RPMI8226 (cell line): ENCODE measurements around the gene IL15.
"Not testable (repeated sequence)": the region's sequence is repeated elsewhere in the genome, so short reads cannot be mapped to it uniquely, and the experiment has no call there.

Experiments used
- DNase-seq: peaks from one replicate; pipeline ENCODE4 v3.0.0-alpha.2; 2015

IL15 gene

DNA sequence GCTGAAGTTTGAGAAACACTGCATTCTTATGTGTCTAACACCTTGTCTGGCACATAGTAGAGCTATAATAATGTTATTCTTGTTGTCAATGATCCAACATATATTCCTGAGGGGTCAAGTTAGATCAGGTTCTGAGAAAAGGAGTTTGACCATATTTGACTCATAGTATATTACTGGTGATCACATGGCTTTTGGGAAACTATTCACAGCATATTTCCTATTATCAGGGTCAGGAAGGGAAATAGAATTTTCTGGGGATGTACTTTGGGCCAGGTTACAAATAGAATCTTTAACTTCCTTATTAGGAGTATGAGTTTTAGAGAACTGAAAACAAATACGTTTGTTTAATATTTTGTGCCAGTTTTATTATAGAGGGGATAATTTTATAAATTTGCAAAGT lies 11.6 kb downstream of the IL15 start:
- DNase-seq: no peak

DNA sequence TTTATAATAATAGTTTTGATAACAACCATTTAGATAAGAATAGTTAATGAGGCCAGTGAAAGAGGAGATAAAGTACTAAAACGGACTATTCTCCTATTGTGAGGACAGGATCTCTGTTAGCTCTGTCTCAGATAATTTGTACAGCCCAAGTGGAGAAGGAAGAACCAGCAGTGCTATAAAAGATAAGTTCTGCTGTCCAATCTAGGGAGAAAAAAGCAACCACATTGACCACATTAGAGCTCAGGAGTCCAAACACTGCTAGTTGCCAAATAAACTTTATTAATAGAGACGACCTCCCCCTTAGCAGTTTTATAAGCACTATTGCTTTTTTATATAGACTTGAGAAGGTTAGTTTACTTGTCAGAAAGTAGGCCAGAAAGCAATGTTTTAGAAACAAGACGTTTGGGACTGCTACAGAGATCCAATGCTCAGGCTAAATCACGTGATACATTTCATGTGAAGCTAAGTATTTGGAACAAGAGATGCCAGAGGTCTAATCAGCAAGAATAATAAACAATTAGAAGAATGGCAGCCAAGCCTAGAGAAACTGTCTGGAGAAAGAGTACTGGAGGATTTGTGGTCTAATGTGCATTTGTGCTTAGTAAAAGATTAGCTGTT lies 15.9 kb downstream of the IL15 start:
- no peak for DNase-seq

DNA sequence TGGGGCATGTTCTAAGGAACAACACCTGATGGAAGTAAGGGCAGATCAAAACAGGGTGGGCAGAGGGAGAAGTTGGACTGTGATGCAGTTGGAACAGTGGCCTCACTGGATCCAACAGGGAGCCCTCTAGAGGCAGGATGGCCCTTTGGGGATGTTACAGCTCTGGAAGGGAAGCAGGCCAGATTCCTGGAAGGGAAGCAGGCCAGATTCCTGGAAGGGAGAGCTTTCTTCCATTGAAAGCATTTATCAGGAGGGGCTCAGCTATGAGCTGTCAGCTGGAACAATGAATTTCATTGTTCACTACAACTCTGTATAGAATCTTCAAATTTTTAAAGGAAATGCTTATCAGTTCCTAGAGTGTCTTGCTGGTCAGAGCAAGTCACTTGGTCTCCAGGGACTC lies 17.7 kb downstream of the IL15 start:
- DNase-seq: no peak

DNA sequence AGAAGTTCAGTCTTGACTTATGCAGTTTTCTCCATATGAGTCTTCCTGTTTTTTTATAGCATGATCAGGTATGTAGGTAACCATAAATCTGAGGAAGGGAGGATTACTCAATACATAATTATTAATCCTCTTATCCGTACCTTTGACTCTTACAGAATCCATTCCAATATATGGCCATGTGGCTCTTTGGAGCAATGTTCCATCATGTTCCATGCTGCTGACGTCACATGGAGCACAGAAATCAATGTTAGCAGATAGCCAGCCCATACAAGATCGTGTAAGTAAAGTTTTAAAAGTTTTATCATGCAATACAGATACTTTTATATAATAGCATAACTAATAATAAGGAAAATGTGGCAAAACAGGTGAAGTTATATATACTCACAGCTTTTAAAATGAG lies 19.6 kb downstream of the IL15 start:
- no peak for DNase-seq

DNA sequence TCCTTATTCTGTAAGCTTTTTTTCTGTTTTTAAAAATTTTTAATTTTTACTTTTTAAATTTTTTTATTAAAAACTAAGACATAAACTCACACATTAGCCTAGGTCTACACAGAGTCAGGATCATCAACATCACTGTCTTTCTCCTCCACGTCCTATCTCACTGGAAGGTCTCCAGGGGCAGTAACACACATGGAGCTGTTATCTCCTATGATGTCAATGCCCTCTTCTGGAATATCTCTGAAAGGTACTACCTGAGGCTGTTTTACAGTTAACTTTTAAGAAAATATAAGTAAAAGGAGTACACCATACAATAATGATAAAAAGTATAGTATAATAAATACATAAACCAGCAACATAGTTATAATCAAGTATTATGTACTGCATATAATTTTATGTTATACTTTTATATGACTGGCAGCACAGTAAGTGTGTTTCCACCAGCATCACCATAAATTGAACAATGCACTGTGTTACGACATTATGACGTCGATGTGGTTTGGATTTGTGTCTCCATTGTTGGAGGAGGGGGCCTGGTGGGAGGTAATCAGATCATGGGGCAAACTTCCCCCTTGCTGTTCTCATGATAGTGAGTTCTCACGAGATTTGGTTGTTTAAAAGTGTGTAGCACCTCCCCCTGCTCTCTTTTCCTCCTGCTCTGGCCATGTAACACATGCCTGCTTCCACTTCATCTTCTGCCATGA lies 21.3 kb downstream of the IL15 start:
- no peak for DNase-seq

DNA sequence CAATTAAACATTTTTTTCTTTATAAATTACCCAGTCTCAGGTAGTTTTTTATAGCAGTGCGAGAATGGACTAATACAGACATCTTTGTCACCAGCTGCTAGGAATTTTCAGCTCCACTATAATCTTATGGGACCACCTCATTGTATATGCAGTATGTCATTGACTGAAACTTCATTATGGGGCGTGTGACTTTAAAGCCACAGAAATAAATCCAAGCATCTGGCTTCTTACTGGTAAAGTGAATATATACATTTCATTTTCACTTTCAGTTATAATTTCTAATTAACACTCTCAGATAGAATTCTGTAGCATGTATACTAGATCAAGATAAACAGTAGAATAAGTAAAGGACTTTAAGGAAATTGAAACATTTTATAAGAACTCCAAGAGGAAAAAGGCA lies 21.9 kb downstream of the IL15 start:
- DNase-seq: no peak

DNA sequence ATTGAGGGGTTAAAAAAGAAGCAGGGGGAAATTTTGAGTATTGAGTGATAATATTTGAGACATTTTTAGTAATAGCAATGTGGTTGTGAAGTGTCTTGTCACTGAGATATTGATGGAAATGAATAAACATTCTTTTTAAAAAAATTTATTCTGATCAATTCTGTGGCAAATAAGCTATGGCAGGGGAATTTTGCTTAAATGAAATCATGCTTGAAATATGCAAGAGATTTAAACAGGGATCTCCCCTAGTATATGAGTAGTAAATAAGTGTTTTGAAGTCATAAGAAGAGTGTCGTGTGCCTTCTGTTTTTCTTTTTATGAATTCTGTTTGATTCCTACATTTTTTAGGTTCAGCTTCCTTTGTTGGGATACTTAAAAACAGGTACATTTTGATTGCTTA lies 23.2 kb downstream of the IL15 start:
- DNase-seq: no peak

DNA sequence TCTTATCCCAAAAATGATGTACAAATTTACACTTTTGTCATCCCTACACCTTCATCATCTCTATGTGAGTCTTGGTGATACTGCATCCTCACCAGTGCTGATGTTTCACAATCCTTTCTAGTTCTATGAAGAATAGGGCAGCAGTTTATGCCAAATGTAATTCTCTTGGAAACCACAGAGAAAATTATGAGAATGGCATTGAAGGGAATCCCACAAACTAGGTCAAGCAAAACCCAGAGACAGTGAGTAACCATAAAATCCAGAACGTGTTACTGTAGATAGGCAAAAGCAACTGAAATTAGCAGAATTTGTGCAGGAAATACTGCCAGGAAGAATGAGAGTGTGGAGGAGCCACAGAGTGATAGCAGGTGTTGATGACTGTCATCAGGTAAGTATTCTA lies 24.5 kb downstream of the IL15 start:
- DNase-seq: no peak

DNA sequence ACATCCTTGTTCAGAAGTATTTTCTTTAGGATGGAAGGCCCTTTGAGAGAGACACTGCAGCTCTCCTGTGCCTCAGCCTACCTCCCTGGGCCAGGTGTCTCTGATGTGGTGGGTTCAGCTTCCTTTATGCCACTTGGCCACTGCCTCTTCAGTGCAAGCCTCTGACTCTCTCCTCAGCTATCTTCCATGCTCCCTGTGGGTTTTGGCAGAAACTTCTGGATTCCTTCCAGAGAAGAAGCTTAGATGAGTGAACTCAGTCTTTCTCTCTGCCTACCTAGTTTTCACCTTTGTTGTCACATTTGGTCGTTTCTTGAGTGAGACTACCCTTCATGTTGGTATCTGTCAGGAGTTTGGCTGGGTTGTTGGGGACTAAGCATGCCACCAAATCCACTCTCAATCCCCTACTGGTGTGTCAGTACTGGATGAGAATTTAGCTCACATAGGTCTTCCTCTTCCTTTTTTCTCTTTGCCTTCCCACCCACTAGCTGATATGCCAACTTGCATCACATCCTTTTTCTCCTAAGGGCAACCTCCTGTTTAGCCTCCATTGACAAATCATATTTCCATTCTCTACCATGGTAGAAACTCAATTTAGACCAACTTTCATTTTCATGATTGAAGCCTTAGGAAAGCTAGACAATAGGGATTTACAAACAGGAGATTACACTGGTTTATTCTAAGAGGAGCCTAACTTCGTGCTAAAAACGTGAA lies 32.0 kb downstream of the IL15 start:
- DNase-seq: no peak

DNA sequence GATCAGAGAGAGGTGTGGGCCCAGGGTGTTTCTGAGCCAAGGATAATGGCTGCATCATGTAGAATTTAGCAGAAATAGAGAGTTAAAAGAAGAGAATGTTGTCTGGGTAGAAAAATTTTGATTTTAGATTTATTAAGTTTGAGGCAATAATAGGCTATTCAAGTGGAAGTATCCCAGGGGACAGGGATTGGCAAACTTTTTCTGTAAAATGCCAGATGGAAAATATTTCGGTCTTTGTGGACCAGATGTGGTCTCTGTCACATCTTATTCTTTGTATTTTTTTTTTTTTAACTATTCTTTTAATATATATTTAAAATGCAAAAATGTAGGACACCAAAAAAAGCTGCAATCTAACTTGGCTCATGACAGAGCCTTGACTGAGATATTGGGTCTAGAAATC lies 33.1 kb downstream of the IL15 start:
- DNase-seq: no peak

DNA sequence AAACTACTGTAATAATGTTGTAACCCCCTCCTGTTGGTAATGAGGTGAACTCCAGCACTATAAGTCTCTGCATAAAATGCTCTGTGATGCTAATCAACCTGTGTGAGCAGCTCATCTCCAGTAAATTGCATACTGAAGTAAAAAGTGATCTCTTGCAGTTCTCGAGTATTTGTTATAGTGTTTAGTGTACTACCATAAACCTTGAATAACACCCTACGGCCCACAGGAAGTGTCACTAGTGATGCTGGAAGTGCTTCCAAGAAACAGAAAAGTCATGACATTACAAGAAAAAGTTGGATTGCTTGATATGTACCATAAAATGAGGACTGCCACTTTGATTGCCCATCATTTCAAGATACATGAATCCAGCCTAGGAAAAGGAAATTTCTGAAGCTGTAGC lies 39.0 kb downstream of the IL15 start:
- DNase-seq: no peak

DNA sequence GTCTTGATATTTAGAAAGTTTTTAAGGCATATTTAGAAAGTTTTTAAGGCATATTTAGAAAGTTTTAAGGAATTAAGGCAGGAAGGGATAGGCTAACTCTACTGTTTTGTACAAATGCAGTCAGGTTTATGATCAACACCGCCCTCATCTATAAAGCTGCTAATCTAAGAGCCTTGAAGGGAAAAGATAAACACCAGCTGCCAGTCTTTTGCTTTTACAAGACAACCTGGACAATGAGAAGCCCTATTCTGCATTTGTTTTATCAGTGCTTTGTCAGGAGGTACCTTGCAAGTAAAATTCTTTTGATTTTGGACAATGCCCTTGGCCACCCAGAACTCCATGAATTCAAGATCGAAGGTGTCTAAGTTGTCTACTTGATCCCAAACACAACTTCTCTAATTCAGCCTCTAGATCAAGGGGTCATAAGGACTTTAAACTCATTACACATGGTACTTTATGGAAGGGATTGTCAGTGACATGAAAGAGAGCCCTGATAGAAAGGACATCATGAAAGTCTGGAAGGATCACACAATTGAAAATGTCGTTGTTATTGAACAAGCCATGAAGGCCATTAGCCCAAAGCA lies 39.8 kb downstream of the IL15 start:
- no peak for DNase-seq

DNA sequence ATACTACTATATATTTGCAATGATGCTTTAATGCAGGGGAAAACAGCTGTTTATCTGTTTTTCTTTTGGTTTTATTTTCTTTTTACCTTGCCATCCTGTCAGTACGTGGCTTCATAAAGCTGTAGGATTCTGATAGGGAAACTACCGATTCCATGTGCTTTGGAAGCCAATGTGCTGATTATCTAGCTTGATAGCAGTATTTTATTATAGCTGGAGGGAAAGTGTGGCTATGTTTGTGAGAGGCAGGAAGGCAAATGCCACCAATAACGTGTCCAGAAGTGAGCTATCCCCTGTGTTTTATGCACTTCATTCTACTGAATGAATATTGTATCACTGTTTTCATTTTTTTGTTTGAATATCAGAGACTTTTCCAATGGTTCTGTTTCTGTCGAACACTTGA lies 43.7 kb downstream of the IL15 start:
- no peak for DNase-seq

DNA sequence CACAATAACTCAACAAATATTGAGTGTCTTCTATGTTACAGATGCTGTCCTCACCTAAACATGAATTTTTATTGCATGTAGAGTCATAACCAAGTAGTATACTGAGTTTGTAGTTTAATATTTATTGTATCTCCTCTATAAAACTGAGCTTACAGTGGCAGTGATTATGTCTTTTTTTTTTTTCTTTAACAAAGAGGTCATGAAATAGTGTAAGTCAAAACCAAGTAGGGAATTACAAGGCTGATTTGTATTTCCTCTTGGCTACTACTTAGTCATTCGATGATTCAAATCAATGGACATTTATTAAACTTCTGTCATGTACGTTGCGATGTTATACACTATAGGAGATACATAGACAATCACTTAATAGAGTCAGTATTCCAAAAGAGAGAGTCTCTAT lies 48.4 kb downstream of the IL15 start:
- DNase-seq: no peak

DNA sequence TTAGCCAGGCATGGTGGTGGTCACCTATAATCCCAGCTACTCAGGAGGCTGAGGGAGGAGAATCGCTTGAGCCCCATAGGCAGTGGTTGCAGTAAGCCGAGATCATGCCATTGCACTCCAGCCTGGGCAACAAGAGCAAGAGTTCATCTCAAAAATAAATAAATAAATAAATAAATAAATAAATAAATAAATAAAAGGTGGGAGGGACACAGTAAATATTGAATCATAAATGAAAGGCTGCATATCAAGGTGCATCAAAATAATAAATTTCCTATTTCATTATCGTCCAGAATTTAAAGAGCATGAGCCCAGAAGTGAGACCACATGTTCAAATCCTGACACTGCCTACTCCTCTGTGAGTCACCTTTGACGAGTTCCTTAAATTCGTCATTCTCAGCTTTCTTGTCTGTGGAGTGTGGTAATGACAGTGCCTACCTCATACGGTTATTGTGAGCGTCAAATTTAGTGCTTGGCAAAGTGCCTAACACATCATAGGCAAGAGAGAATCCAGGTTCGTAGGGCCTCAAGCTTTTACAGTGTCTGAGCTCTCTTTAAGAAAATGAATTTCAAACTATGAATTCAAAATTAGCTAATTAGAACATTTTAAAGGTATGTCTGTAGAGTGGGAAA lies 49.9 kb downstream of the IL15 start:
- no peak for DNase-seq

DNA sequence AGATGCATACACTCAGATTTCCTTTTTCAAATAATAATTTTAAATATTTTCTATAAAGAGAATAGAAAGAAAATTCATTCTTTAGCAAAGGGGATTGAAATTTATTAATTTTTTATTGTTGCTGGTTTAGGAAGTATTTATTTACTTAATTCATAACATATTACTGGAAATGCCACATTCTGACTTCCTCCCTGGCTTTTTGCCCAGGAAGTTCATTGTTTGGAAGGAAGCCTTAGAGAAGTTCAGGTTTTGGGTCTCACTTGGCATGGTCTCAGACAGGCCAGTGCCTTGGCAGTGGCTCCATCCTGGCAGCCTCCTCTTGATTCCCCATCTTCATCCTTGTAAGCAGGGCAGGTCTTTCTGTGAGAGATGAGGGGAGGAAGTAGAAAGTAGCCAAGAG lies 50.5 kb downstream of the IL15 start:
- no peak for DNase-seq

DNA sequence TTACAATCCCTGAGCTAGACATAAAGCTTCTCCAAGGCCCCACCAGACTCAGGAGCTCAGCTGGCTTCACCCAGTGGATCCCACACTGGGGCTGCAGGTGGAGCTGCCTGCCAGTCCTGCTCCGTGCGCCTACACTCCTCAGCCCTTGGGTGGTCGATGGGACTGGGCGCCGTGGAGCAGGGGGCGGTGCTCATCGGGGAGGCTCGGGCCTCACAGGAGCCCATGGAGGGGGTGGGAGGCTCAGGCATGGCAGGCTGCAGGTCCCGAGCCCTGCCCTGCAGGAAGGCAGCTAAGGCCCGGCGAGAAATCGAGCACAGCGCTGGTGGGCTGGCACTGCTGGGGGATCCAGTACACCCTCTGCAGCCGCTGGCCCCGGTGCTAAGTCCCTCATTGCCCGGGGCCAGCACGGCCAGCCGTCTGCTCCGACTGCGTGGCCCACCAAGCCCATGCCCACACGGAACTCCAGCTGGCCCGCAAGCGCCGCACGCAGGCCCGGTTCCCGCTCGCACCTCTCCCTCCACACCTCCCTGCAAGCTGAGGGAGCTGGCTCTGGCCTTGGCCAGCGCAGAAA lies 53.4 kb downstream of the IL15 start:
- not testable (repeated sequence) for DNase-seq

DNA sequence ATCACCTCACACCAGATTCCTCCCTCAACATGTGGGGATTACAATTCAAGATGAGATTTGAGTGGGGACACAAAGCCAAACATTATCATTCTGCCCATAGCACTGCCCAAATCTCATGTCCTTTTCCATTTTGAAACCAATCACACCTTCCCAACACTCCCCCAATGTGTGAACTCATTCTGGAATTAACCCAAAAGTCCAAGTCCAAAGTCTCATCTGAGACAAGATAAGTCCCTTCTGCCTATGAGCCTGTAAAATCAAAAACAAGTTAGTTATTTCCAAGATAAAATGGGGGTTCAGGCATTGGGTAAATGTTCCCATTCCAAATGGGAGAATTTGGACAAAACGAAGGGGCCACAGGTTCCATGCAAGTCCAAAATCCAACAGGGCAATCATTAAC lies 54.9 kb downstream of the IL15 start:
- DNase-seq: not testable (repeated sequence)

DNA sequence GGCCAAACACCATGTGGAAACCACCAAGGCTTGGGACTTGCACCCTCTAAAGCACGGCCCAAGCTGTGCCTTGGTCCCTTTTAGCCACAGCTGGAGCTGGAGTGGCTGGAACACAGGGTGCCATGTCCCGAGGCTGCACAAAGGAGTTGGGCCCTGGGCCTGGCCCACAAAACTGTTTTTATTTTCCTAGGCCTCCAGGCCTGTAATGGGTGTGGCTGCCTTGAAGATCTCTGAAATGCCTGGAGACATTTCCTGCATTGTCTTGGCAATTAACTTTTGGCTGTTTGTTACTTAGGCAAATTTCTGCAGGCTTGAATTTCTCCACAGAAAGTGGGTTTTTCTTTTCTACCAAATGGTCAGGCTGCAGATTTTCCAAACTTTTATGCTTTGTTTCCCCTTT lies 55.7 kb downstream of the IL15 start:
- no peak for DNase-seq

DNA sequence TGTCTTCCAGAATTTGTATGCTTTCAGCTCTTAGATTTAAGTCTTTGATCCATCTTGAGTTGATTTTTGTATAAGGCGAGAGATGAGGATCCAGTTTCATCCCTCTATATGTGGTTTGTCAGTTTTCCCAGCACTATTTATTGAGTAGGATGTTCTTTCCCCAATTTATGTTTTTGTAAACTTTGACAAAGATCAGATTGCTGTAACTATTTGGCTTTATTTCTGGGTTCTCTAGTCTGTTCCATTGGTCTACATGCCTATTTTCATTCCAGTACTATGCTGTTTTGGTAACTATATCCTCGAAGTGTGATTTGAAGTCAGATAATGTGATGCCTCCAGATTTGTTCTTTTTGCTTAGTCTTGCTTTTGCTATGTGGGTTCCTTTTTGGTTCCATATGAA lies 60.7 kb downstream of the IL15 start:
- DNase-seq: no peak

DNA sequence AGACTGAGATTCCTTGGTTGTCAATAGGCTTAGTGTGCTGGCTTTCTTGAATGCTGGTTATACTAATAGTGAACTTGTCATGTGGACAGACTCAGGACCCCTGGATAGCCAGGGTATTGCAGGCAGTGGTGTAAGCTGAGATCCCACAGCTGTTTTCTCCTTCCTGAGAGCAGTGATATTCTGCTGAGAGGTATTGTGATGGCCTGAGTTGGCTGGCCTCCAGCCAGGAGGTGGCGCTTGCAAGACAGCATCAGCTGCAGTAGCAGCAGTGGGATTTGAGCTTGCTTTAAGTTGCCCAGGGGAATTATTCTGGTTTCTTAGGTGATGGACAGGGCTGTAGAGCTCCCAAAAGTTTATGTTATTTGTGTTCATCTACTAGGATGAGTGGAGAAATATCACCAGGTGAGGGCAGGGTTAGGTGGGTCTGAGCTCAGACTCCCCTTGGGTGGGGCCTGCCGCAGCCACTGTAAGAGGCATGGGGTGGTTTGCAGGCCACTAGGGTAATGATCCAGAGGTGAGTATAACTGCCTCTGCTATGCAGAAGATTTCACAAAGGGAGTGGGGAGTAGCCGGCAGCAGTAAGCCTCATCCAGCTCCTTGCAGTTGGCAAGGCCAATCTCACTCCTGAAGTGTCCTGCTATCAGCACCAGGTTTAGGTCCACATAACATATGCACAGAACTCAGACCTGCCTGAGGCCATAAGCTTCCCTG lies 66.2 kb downstream of the IL15 start:
- DNase-seq: peak; percentile 40

DNA sequence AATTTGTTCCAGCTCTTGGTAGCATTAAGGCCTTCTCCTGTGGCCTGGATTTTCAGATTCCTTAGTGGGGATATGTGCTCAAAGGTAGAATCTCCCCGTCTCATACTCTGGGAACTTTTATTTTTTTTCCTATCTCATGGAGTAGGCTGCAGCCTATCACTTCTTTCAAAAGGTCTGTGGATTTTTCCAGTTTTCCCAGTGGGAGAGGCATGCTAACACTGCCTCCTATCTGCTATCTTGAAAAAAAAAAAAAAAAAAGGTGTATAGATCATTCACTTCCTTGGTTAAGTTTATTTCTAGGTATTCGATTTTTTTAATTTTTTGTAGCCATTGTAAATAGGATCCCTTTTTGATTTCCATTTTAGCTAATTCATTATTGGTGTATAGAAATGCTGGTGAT lies 67.1 kb downstream of the IL15 start:
- DNase-seq: no peak
